ENCODE data around the gene SYNGR3.
"Not testable (repeated sequence)": the region's sequence is repeated elsewhere in the genome, so short reads cannot be mapped to it uniquely, and the experiment has no call there.

Gene SYNGR3

GRCh38 chr16:2009164-2009711 is 19.5 kb downstream of the SYNGR3 start:
- no peak for DNase-seq

DNA sequence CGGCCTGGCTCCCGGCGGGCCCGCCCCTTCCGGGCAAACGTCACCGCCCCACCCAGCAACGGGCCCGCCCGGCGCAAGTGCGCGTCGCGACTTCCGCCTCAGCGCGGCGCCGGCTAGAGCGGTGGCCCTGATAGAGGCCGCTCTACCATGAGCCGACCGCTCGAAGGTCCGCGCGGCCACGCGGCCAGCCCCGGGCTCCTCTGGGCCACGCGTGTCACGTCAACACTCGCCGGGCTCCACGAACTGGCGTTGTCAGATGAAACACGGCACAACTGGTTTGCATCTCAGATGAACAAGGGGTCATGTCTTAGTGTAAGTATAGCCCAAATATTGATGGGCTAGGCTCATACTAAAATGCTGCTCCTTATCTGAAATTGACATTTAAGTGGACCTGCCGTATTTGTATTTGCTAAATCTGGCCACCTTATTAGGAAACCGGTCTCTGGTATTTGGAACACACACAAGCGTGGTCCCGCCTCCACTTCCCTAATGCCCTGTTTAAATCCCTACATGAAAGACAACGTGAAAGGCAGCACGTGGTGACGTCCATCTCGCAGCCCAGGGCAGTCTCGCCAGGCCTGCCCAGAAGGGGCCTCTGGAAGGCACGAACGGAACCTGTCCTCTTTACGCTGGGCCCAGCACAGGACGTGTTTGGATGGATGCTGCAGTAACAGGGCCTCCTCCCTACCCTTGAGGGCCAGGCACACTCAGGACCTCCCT is 20.2 kb downstream of the SYNGR3 start, which contains the start of gene ZNF598:
TSS of gene ZNF598 (minus strand) at position 31 of the 720 bp plus-strand sequence.
- peak; percentile 93 for DNase-seq

GRCh38 chr16:2011726-2012125 is 22.0 kb downstream of the SYNGR3 start:
- DNase-seq = not testable (repeated sequence)

DNA sequence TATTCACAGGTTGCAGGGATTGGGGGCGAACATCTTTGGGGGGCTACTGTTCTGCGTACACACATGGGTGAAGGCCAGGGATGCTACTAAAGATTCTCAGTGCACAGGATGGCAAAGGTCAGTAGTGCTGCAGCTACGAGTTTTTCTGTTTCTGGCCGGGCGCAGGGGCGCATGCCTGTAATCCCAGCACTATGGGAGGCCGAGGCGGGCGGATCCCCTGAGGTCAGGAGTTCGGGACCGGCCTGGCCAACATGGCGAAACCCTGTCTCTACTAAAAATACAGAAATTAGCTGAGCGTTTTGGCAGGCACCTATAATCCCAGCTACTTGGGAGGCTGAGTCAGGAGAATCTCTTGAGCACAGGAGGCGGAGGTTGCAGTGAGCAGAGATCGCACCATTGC is 23.8 kb downstream of the SYNGR3 start:
- DNase-seq = no peak

DNA sequence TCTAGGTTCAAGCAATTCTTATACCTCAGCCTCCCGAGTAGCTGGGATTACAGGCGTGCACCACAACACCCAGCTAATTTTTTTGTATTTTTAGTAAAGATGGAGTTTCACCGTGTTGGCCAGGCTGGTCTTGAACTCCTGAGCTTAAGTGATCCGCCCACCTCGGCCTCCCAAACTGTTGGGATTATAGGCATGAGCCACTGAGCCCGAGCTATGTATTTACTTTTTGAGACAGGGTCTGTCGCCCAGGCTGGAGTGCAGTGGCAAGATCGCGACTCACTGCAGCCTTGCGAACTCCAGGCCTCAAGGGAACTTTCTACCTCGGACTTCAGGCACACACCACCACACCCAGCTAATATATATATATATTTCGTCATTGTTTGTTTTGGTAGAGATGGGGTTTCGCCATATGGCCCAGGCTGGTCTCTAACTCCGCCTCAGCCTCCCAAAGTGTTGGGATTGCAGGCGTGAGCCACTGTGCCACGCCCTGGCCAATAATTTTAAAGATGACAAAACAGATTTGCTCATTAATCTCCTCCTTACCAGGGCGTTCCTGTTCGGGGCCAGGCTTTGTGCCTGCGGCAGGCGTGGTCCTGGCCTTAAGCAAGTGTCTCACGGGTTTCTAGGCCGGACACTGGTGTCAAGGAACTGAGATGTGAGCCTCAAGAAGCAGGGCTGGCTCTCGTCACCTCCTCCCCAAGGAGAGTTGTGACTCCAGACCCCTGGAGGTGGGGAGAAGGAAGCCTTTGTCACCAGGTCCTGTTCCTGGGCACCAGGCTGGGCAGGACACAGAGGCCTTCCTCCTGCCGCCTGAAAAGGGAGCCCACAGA is 25.6 kb downstream of the SYNGR3 start:
- peak; percentile 56 for DNase-seq

DNA sequence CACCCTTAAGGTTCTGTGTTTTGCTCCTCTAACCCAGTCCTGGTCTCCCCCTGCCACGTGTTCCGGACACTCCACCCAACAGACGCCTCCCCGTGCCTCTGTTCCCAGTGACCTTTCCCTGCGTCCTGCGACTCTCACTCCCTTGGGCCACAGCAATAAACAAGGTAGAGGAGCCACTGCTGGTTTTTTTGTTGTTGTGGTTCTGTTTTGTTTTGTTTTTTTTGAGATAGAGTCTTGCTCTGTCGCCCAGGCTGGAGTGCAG is 26.1 kb downstream of the SYNGR3 start:
- no peak for DNase-seq

- peak; percentile 19 for DNase-seq
Measured at GRCh38 chr16:2016407-2016922, 26.7 kb downstream of the SYNGR3 start.

DNA sequence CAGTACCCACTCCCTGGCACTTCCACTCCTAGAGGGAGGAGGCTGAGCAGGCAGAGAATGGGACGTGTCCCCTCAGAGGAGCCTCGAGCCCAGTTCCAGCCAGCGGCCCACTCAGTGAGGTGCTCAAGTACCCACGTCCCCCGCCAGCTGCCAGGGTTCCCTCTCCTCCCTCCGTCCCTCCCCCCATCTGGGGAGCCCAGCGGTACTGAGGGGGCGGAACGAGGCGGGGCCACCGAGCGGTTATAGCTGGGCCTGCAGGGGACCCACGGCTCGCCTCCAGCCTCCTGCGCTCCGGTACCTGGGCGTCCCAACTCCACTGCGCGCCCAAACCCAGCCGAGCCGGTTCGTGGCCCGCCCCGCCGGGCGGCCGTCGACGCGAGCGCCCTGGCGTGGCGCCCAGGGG is 29.7 kb downstream of the SYNGR3 start, which contains the start of gene NPW:
TSS of gene NPW (plus strand) at position 268 of the 403 bp plus-strand sequence.
- no peak for DNase-seq

DNA sequence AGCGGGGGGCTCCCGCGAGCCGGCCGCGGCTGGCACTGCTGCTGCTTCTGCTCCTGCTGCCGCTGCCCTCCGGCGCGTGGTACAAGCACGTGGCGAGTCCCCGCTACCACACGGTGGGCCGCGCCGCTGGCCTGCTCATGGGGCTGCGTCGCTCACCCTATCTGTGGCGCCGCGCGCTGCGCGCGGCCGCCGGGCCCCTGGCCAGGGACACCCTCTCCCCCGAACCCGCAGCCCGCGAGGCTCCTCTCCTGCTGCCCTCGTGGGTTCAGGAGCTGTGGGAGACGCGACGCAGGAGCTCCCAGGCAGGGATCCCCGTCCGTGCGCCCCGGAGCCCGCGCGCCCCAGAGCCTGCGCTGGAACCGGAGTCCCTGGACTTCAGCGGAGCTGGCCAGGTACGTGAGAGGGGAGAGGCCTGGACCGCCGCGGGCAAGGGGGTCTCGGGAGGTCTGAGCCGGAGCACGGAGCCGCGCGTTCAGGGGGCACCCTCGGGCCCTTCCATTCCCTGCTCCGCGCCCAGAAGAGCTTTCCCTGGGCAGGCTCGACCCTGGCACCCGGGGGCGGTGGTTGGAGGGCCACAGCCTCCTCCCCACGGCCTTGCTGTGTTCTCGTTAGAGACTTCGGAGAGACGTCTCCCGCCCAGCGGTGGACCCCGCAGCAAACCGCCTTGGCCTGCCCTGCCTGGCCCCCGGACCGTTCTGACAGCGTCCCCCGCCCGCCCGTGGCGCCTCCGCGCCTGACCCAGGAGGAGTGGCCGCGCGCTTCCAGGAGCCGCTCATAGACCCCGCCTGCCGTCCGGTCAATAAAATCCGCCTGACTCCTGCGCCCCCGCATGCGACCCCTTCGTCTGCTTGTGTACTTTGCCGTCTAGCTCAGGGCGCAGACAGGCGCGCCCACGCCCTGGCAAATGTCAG is 30.4 kb downstream of the SYNGR3 start:
- peak; percentile 9 for DNase-seq

- DNase-seq = peak; percentile 79
Measured at GRCh38 chr16:2022723-2023091, 32.9 kb downstream of the SYNGR3 start.

DNA sequence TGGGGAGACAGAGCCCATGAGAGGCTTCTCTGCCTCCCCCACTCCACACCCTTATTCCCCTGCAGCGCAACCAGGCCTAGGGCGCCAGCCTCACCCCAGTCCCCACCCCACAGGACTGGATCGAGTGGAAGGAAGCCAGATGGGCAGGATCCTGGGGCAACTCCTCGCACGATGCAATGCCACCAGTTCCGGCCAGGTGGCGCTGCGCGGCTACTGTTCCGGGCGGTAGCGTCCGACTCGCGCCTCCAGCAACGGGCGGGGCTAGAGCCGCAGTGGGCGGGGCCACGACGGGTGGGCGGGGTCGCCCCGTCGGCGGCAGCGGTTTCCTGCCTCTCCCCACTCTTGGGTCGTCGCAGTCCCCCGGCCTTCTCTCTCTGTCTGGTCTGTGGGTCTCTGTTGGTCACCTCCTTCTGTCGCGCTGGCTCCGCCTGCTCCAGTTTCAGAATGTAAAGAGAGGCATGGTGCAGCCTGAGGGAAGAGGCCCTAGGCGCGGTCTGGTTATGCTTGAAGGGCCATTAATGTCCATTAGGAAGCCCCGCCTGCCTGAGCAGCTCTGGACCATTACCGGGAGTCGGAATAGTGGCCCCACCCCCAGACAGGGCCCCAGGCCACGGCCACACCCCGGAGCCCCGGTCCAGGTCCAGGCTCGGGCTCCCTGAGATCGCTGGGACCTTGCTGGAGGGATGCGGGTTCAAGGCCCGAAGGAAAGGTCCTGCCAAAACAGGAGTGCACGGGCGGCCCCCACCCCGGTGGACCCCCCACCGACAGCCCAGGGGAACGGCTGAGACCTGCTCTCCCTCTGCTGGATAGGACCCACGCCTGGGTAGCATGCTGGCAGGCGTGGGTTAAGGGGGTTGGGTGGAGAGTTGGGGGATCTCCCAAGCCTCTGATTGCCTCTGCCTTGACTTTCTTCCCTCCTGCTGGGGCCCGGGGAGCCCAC is 33.6 kb downstream of the SYNGR3 start:
- DNase-seq = peak; percentile 87

DNA sequence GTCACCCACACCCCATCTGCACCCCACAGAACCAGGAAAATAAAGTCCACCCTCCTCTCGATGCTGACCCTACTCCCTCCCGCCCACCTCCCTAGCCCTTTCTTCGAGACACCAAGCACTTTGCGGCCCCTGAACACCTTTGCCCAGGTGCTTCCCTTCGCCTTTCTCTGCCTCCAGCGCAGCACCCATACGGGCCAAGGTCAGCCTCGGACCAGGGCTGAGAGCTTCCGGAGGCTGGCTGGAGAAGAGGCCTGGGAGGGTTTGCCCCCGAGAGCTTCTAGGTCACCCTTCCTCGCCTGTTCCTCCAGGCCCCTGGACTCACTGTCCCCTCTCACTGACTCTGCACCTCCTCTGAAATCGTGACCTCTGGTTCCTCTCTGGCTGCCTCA is 34.3 kb downstream of the SYNGR3 start:
- DNase-seq = no peak

DNA sequence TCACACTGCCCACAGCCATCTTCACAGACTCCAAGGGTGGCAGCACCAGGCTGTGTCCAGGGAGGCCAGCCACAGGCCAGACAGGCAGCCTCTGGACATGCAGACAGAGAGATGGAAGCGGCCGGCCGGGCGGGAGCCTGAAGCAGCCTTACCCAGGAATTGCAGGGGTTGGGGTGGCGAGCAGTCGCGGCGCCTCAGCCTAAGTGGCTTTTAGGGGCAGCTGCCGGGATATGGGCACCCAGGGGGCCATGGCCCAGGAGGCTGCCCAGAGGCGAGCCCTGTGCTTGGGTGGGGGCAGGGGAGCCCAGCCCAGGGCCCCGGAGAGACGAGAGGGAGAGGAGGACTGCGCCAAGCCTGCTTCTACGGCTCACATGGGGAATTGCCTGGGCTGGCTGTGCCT is 35.5 kb downstream of the SYNGR3 start:
- DNase-seq = no peak

- no peak for DNase-seq
Measured at GRCh38 chr16:2025878-2026460, 36.2 kb downstream of the SYNGR3 start.

- DNase-seq = no peak
Measured at GRCh38 chr16:2026461-2027023, 36.8 kb downstream of the SYNGR3 start, which contains the start of gene NHERF2. Gene NHERF2 (plus strand): TSS chr16:2026902. CDS start chr16:2027006, 104 bp downstream.

GRCh38 chr16:2027024-2028010 is 37.5 kb downstream of the SYNGR3 start:
- peak; percentile 48 for DNase-seq

- DNase-seq = no peak
Measured at GRCh38 chr16:2028146-2028545, 38.4 kb downstream of the SYNGR3 start.

DNA sequence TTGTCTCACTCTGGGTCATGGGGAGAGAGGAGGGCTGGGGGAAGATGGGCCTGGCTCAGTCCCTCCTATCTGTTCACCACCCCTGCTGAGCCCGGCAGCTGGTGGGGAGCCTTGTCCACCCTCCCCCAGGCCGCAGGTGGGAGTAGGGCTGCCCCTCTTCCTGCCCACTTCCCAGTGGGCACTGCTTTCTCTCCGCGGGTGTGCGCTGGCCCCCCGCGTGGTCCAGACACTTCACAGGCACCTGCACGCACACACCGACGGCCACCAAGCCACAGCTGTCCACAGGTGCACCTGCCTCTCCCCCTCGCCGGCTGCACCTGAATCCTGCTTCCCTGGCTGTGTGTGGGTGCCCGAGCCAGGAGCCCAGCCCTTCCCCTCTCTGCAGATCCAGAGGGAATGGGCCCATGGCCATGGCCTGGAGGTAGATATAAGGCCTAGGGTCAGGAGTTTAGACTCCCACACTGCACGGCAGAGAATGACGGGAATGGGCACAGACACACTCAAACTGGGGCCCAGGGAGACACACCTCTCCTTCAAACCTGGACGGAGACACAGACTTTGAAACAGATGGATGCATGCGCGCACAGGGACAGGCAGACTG is 39.0 kb downstream of the SYNGR3 start:
- DNase-seq = no peak

- no peak for DNase-seq
Measured at GRCh38 chr16:2029350-2029749, 39.6 kb downstream of the SYNGR3 start.

Measured in fibroblast of skin of scalp (primary cell).